Measurements from ENCODE around the gene AGXT2. TPM values are rescaled to one million over a fixed set of nuclear protein-coding genes. Genes with fewer than 3 reads are reported as not detected.
A peak's percentile ranks its signal among the peaks of the same experiment; 100 is the strongest.

The AGXT2 gene
- total and polyA plus RNA-seq, 12 donors: not detected

DNA sequence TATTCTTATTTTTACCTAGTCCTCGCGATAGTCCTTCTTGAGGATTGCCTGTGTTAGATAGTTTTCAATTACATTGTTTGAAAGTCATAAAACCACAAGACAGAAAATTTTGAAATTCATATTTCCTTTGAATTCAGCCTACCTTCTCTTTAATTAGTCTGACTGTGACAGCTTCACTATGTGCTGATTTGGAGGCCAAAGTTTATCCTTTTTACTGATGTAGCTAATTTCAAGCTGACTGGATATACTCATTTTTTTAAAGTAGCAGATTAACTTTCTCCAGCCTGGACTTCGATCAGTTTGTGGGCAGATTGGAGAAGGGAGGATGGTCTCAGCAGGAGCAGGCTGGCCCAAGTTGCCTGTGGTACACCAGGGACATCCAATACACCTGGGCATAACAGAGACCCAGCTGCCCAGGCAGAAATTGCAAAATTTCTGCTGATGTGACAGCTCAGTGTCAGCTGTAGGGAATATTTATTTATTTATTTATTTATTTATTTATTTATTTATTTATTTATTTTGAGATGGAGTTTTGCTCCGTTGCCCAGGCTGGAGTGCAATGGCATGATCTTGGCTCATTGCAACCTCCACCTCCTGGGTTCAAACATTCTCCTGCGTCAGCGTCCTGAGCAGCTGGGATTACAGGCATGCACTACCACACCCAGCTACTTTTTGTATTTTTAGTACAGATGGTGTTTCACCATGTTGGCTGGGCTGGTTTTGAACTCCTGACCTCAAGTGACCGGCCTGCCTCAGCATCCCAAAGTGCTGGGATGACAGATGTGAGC, 24.2 kb downstream of the AGXT2 start:
- H3K27ac ChIP-seq: no peak overlapping the region
- DNase-seq (no peak), ATAC-seq (no peak)
- no peaks in the 10 kb centered on the region for H3K9me3 ChIP-seq
- intact Hi-C loops (cut with DNase I): no loop called here
- TF ChIP-seq CTCF (IDR thresholded peaks at IDR 0.05): no peak
- no peaks in the 10 kb centered on the region for H3K36me3 ChIP-seq
- 70 to 74% methylated on average over 7 of the region's 7 CpGs for WGBS, 2 donors
- H3K27me3 ChIP-seq: peaks cover 0 to 27% (median 4%) of the 10 kb centered on the region in 7 donors
- no peak overlapping the region for H3K4me3 ChIP-seq
- no peaks in the 10 kb centered on the region for H3K4me1 ChIP-seq

DNA sequence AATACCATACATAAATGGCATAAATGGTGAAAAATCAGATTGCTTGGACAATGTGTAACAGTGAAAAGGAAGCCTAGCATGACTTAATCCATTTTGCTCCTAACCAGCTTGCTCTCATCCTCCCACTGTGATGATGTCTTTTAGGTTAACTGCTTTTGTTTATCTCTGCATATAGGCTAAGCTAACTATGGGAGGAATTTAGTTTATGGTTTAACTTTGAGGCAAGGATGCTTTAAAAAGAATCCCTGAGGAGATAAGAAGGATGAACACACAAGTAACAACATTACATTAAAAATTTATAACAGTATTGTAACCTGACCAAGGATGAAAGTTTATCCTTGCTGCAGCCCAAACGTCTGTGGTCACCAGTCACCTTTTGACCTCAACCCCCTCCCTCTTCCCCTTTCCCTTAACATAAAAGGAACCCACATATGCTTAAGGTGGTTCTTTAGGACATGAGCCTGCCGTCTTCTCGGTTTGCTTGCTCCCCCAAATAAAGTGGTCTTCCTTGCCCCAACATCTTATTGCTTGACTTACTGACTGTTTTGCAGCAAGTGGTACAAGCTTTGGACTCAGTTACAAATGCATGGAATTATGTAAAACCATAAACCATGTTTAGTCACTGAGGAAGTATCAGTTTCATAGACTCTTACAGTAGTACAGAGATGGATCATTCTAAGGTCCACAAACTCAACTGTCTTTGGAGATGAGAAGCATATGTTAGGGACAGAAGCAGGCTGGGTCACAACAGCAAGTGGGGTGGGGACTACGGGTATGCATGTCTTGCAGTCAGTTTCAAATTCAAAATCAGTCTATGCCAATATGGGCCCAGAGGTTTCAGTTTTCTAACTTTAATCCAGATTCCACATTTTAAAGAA, 31.3 kb downstream of the AGXT2 start:
- Histone ChIP-seq H3K36me3 (no peaks in the 10 kb centered on the region), H3K27ac (no peak overlapping the region), H3K4me1 (peaks cover 0 to 12% (median 0%) of the 10 kb centered on the region in 9 donors), H3K9me3 (no peaks in the 10 kb centered on the region), H3K4me3 (no peak overlapping the region), H3K27me3 (peaks cover 0 to 9% (median 3%) of the 10 kb centered on the region in 7 donors)
- intact Hi-C loops (cut with DNase I): no loop called here
- no peak for ATAC-seq
- no peak for TF ChIP-seq CTCF (IDR thresholded peaks at IDR 0.05)
- DNase-seq: no peak
- WGBS, 2 donors: 56 to 66% methylated on average over 4 of the region's 4 CpGs

DNA sequence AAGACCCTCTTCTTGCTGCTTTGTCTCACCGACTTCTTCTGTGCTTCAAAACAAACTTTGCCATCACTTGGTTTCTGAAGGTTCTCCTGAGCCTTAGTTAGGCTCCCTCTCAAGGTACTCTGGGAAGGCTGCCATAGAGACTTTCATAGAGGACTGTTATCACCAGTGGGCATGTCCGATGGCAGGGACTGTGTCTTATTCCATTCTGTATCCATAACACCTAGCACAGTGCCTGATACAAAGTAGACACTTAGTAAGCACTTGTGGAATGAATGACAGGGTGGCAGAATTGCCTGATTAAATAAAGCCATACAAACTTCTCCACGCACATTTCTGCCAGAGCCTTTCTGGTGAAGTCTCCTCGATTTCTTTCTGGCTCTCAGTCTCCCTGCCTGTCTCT, 32.7 kb downstream of the AGXT2 start:
- intact Hi-C loops (cut with DNase I): no loop called here
- Histone ChIP-seq H3K4me1 (peaks cover 0 to 12% (median 0%) of the 10 kb centered on the region in 9 donors), H3K9me3 (no peaks in the 10 kb centered on the region), H3K4me3 (no peak overlapping the region), H3K27ac (no peak overlapping the region), H3K27me3 (peaks cover 0 to 9% (median 3%) of the 10 kb centered on the region in 7 donors), H3K36me3 (no peaks in the 10 kb centered on the region)
- ATAC-seq: peak in 5 of 8 donors; percentile 34 to 93 (median 70)
- TF ChIP-seq CTCF (IDR thresholded peaks at IDR 0.05): no peak
- DNase-seq: no peak
- WGBS, 2 donors: 28 to 68% methylated on average over 4 of the region's 4 CpGs

DNA sequence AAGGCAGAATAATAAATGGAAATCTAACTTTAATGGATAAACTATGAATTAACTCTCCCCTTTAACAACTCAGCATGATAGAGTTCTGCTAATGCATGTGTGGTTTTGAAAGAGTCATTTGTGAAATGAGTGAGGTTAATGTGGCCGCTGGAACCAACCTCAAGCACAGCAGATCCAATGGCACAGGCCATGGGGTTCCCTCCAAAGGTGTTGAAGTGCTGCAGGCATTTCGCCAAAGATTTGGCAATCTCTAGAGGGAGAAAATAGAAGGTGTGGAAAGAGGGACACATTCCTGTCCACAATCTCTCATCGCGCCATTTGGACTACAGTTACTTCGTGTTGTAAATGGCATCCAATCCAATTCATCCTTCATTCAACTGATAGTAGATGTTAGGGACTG, 35.0 kb downstream of the AGXT2 start:
- no peaks in the 10 kb centered on the region for H3K36me3 ChIP-seq
- no peak for TF ChIP-seq CTCF (IDR thresholded peaks at IDR 0.05)
- peak; percentile 81 to 97 (median 95) for ATAC-seq
- H3K27me3 ChIP-seq: peaks cover 0 to 9% (median 3%) of the 10 kb centered on the region in 7 donors
- H3K9me3 ChIP-seq: peaks cover 0 to 2% (median 0%) of the 10 kb centered on the region in 11 donors
- H3K27ac ChIP-seq: no peak overlapping the region
- no peak overlapping the region for H3K4me3 ChIP-seq
- peak; percentile 39 to 81 for DNase-seq
- intact Hi-C loops (cut with DNase I): no loop called here
- peaks cover 0 to 12% (median 0%) of the 10 kb centered on the region in 9 donors for H3K4me1 ChIP-seq
- 32 to 52% methylated on average over 5 of the region's 5 CpGs for WGBS, 2 donors

Measured in heart right ventricle (tissue), 16 donors.